IPS DF 19.7 (cell line): Measurements from ENCODE around the gene GMCL2.
"Not testable (repeated sequence)": the region's sequence is repeated elsewhere in the genome, so short reads cannot be mapped to it uniquely, and the experiment has no call there.

Experiments
- DNase-seq: peaks from one replicate; pipeline ENCODE4 v3.0.0-alpha.2; 2013; ENCODE audit warnings: low read depth, low spot score

Gene GMCL2, protein sequence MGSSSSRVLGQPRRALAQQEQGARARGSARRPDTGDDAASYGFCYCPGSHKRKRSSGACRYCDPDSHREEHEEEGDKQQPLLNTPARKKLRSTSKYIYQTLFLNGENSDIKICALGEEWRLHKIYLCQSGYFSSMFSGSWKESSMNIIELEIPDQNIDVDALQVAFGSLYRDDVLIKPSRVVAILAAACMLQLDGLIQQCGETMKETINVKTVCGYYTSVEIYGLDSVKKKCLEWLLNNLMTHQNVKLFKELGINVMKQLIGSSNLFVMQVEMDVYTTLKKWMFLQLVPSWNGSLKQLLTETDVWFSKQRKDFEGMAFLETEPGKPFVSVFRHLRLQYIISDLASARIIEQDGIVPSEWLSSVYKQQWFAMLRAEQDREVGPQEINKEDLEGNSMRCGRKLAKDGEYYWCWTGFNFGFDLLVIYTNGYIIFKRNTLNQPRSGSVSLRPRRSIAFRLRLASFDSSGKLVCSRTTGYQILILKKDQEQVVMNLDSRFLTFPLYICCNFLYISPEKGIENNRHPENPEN

GRCh38 chr5:178187014-178187413 is at the start of gene GMCL2:
Gene GMCL2, minus strand, starts transcription at chr5:178187371. Its CDS starts 72 bp downstream, at chr5:178187299.
- DNase-seq = no peak

- no peak for DNase-seq
Observed at GRCh38 chr5:178236679-178237078, 49.5 kb upstream of the GMCL2 start.

GRCh38 chr5:178236126-178236525 is 49.0 kb upstream of the GMCL2 start:
- no peak for DNase-seq

DNA sequence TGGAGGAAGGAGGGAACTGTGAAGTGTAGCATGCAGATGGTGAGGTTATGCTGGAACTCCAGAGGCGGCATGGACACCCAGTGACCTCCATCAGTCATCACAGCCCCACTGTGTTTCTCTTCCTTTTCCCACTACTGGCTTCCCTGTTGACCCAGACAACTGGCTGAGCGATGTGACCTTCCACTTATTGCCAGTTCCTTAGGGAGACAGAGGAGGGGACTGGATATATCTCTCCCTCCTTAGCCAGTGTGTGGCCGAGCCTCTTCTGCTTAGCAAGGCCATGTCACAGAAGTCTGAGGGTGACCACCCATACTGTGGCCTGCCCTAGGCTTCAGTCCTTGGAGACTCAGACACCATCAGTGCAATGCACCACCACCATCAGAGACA is 48.4 kb upstream of the GMCL2 start:
- DNase-seq = no peak

DNA sequence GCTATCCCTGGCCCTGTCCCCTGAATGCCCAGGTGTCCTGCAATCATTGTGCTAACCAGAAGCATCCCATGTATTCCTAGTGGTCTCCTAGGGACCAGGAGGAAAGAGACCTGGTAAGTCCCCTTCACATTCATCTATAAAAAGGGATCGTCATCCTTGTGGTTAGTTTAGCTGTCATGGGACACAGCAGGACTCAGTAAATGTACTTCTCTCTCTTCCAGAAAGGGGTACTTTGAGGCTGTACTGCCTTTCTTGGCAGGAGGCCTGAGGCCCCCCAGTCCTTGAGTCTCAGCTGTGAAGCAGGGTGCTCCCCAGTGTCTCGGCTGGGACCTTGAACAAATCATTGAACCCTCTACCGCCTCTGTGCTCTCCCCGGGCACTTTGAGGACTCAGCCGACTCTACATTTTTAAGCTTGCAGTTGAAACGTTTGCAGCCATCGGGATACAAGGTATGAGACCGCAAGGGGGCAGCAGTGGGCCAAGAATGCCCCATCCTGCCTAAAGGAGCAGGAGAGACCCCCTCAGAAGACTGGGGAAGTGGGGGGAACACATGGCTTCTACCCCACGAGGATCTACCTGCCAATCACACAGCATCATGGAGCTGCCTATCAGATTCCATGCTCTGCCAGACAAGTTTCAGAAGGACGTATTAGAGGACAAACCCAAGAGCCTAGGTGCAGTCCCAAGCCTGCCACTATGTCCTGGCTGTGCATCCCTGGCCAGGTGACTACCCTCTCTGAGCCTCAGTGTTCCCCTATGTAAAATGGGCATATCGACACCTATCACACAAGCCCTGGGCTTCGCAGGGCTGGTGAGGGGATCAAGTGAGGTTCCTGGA is 47.8 kb upstream of the GMCL2 start:
- no peak for DNase-seq

DNA sequence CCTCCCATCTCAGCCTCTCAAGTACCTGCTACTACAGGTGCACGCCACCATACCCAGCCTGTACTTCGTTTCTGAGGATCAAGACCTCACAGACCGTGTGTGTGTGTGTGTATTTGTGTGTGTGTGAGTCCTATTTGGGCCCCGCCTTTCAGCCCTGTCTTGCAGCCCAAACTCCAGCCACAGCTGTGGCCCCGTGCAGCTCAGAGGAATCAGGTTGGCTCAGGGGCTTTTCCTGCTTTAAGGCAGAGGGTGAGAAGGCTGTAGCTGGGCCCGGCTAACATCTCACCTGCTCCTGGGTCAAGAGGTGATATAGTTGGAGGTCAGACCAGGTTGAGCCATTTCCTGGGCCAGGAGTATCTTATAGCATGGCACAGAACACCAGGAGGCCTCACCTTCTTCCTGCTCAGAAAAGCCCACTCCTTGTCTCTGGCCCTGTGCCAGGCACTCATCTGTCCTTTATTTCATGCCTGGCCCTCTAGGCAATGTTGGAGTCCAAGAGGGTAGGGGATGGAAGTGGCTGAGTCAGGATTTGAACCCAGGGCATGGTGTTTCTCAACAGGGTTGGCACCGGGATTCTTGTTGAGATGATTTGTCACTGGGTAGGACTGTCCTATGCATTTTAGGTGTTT is 47.1 kb upstream of the GMCL2 start:
- no peak for DNase-seq

DNA sequence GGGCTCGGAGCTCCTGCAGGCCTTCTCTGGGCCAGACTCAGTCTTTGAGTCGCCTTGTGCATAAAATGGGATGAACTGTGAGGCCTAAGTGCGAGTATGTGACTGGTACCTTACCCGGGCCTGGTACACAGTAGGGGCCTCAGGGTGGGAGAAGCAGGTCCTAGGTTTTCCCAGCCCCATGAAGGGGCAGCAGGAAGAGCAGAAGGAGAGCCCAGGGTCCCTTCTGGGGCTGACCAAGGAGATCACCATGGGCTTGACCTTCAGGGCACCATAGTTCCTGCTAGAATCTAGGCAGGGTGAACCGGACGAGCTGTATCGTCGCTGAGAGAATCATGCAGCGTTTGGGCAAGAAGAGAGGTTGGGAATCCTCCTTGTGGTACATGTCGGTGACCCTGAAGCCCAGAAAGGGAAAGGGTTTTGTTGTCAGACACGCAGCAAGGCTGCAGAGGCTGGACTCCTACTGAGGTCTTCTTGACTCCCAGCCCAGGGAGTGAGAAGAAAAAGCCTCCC is 45.8 kb upstream of the GMCL2 start:
- DNase-seq = no peak

DNA sequence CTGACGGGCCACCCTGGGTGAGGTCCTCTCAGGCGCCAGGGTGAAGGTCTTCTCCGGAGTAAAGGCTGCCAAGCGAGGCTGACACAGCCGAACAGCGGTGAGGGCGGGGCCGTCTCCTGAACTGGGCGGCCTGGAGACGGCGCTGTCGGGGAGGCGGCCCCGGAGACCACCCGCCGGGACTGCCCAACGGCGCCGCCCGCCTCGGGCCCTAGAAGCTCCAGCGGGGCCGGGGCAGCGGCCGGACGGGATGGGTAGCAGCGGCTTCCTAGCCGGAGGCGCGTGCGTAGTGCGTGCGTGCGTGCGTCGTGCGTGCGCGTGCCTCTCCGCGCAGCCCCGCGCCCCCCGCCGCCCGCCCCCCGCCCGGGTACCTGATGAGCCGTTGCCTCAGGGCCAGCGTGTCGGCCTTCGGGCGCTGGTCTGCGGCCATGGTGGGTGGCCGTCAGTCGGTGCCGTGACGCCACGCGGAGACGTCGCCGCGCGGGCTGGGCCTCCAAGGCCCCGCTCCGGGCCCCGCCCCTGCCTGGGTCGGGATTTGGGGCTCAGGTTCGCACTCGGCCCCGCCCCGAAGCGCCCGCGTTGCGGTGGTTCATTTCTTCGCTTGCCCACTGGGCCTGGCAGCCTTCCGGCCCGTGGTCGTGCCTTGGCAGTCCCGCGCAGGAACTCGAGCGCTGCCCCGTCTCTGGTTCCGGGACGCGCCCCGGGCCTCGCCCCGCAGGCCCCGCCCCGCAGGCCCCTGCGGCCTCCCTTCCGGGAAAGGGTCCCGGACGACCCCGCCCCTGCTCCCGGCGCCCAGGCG is 45.2 kb upstream of the GMCL2 start, which contains the start of gene PHYKPL:
Gene PHYKPL (minus strand): TSS at position 679 of the 796 bp plus-strand sequence. CDS start 252 bp downstream, at position 427.
- no peak for DNase-seq

DNA sequence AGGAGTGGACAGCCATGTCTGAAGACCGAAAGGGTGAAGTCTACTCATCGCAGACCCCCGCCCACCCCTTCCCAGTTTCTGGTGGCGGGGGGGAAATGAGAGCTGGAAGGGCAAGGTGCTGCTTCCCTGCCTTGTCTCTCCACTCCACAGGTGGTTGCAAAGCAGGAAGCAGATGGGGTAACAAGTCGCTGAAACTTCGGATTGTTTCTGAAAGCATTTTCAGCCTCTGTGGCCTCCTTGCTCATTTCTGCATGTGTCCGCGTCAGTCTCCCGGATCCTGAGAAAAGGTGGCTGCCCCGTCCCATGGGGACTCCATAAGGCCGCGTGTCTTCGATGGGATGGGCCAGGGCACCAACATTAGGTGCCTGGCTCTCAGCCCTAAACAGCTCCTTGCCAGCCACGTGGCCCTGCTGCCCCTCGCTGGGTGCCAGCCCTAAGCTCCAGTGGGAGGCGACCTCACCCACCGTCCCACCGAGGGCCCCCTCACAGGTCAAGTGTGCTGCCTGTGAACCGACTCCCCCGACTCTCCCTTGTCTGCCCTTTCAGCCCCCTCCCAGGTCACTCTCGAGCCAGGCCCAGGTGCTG is 44.5 kb upstream of the GMCL2 start:
- no peak for DNase-seq

GRCh38 chr5:178230879-178231538 is 43.8 kb upstream of the GMCL2 start:
- DNase-seq = no peak

GRCh38 chr5:178229861-178230260 is 42.7 kb upstream of the GMCL2 start:
- no peak for DNase-seq

- DNase-seq = not testable (repeated sequence)
Observed at GRCh38 chr5:178229111-178229510, 41.9 kb upstream of the GMCL2 start.

DNA sequence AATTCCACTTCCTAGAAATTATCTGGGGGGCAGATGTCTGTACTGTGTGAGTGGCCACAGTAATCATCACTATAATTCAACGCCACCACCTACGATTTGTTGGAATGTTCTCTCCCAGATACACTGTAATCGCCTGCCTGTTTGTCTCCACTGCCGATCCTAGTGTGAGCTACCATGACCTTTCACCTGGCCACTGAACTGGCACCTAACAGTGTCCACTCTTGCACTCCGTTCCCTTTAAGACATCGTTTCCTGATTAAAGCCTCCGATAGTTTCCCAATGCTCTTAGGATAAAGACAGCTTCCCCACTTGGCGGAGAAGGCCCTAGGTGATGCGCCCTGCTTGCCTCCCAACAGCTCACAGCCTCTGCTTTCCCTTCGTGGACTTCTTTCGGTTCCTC is 41.4 kb upstream of the GMCL2 start:
- no peak for DNase-seq

DNA sequence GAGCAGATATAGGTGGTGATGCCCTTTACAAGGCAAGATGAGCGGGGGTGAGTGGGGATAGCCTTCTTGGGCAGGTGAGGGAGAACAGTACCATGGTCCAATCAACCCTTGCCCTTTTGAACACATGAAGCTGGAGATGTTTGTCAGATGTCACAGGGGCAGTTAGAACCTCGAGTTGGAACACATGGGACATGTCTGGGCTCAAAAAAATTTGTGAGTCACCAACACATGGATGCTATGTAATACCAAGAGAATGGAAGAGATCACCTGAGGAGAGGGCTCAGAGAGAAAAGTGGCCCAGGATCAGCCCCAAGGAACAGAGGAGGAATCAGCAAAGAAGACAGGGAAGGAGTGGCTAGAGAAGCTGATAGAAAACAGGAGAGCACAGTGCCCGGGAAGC is 40.8 kb upstream of the GMCL2 start:
- no peak for DNase-seq

GRCh38 chr5:178227138-178227659 is 40.0 kb upstream of the GMCL2 start:
- no peak for DNase-seq

GRCh38 chr5:178225174-178225573 is 38.0 kb upstream of the GMCL2 start:
- no peak for DNase-seq

- DNase-seq = no peak
Observed at GRCh38 chr5:178224403-178224802, 37.2 kb upstream of the GMCL2 start.

- DNase-seq = peak; percentile 45
Observed at GRCh38 chr5:178223828-178224335, 36.7 kb upstream of the GMCL2 start.

DNA sequence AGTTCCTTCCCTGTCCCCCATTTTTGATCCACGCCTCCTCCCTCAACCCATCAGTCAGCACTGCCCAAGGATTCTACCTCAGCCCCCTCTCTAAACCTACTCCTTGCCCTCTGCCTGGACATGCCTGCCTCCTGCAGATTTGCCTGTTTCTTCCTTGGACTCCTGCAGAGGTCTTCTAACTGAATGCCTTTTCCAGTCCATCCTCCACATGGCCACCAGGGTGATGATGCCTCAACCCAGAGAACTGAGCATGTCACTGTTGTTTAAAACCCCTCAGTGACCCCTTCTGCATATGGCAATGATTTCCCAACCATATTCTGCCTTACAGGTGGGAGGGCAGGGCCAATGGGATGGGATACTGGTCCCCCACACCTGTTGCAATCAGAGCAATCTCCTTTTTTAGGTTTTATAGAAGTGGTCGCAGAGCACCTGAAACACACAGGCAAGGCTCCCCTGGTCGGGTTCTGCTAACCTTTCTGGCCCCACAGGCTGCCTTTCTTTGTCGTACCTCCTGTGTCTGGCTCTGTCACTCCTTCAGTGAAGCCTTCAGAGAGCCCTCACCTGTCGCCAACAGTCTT is 36.1 kb upstream of the GMCL2 start:
- no peak for DNase-seq
